Measurements from ENCODE around the gene FBLN1. TPM values are rescaled to one million over a fixed set of nuclear protein-coding genes. Genes with fewer than 3 reads are reported as not detected.

FBLN1 gene
- total RNA-seq, 1 donor from 2014 or later: 3.8 TPM

DNA sequence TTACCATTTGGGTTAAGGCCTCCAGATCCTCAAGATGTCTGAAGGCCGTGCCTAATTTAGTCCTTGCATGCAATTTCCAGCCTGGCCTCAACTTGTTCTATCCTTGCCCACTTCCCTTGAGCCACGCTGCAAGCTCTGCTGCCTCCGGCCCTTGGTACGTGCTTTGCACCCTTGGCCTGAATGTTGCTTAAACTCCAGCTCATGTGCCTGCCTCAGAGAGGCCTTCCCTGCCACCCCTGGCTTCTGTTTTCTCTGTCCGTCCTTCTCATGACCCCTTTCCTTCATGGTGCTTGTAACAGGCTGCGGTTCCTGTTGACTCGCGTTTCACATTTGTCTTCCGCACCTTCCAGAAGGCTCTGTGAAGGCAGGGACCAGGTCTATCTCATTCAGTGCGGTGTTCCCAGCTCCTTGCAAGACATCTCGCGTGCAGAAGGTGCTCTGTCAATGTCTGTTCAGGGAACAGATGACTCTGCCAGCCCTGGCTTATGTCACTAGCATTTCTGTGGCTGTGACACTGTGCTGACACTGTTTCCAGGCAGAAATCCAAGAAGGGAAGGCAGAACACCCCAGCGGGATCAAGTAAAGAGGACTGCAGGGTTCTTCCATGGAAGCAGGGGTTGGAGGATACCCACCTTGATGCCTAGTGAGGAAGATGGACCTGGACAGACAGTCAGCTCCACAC is 61.8 kb downstream of the FBLN1 start:
- DNase-seq (ENCODE audit: low spot score) (no peak), ATAC-seq (no peak)

DNA sequence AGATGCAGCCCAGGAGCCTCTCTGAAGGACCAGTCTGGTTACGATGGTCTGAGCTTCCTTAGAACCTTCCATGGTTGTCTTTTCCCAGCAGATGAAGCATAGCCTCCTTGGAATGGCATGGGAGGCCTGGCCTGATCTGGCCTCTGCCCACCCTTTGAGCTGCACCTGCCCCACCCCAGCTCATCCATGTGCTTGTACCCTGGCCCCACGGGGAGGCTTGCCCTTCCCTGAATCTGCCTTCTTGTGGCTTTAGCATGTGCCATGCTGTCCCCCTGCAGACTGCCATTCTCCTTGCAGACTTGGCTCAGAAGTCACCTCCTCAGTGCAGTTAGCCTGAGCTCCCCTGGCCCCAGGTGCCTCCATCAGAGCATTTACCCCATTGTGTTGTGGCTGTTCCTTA is 62.5 kb downstream of the FBLN1 start:
- no peak for DNase-seq (ENCODE audit: low spot score)

DNA sequence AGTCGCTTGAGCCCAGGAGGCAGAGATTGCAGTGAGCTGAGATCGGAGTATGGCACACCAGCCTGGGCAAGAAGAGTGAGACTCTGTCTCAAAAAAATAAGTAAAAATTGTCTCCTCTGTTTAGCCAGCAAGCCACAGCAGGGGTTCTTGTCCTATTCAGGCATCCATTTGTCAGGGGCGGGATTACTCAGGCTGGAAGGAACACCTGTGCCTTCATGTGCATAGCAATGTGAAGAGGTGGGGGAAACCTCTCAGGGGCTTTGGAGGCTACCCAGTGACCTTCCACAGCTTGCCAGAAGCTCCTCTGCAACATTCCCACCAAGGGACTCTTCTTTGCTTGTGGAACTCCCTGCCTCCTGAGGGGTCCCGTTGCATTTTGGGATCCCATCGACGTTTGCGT is 63.3 kb downstream of the FBLN1 start:
- DNase-seq (ENCODE audit: low spot score) (no peak), ATAC-seq (no peak)

More for the DNA sequence above, 62.5 kb downstream of the FBLN1 start:
- no peak for ATAC-seq

DNA sequence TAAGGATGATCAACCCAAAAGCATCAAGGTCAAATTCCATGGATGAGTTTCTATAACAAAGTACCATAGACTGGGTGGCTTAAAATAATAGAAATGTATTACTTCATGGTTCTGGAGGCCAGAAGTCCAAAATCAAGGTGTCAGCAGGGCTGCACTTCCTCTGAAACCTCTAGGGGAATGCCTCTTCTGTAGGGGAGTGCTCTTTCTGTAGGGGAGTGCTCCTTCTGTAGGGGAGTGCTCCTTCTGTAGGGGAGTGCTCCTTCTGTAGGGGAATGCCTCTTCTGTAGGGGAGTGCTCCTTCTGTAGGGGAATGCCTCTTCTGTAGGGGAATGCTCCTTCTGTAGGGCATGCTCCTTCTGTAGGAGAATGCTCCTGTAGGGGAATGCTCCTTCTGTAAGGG is 65.5 kb downstream of the FBLN1 start:
- no peak for DNase-seq (ENCODE audit: low spot score)

DNA sequence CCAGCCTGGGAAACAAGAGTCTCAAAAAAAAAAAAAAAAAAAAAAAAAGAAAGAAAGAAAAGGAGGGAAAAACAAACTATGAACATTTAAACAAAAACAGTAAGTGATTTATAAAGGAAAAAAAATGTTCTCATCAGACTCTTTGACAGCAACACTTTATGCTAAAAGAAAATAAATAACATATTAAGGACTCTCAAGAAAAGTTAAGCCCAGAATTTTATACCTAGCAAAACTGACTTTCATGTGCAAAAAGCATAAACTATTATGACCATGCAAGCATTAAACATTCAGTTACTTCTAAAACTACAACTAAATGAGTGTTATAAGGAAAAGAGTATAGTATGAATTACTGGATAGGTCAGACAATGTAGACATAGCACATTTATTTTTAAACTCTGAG is 68.4 kb downstream of the FBLN1 start:
- DNase-seq (ENCODE audit: low spot score): no peak
- no peak for ATAC-seq

More for the DNA sequence above, 65.5 kb downstream of the FBLN1 start:
- no peak for ATAC-seq

DNA sequence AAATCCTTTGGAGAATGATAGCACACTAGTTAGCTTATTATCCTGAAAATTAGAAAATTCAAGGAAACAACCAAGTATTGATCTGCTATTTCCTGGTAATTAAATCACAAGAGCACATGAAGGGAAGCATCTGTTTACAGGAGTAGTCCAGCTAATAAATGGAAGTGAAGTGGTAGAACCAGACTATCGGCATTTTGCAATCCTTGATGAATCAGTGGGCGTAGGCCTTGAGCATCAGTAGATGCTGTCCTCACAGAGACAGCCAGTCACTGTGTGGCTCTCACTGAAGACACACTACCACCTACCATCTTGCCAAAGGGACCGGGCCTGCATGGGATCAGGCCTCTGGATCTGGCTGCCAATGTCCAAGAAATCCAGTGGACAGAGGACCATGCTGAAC is 69.8 kb downstream of the FBLN1 start:
- ATAC-seq (no peak), DNase-seq (ENCODE audit: low spot score) (no peak)

DNA sequence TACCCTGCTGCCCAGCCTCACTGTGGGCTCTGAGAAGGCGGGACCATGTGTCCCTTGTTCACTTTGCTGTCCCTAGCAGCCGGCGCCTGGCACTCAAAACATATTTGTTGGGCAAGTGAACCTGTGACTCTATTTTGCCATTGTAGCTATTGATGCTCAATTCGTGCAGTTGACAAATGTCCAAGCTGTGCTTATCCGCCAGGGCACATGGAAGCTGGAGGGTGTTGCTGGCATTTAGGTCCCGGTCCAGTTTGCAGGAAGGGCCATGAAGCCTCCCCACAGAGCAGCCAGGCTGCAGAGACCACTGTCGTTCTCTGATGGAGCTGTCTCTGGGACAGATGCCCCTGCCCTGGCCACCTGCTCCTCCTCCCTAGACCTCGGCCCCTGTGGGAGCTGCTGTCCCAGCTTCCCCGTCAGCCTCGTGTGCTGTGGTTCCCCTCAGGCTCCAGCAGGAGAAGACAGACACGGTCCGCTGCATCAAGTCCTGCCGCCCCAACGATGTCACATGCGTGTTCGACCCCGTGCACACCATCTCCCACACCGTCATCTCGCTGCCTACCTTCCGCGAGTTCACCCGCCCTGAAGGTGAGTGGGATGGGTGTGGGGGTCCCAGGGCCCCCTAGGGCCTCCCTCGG is 71.5 kb downstream of the FBLN1 start:
- no peak for DNase-seq (ENCODE audit: low spot score)
- ATAC-seq: no peak

DNA sequence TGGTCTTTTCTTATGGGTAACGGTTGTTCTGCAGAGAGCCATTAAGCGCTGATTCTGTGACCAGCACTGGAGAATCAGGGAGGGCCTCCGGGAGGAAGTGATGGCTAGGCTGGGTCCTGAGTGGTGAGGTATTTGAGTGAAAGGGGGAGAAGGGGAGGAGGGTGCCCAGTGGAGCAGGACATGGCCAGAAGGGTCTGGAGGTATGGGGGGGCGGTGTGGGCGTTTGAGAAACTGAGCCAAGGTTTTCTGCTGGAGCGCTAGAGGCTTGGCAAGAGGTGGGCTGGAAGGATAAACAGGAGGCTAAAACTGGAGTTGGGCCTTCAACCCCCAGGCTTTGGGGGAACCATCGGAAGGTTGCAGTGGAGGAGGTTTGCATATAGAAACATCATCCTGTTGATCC is 72.5 kb downstream of the FBLN1 start:
- DNase-seq (ENCODE audit: low spot score): no peak
- ATAC-seq: no peak

DNA sequence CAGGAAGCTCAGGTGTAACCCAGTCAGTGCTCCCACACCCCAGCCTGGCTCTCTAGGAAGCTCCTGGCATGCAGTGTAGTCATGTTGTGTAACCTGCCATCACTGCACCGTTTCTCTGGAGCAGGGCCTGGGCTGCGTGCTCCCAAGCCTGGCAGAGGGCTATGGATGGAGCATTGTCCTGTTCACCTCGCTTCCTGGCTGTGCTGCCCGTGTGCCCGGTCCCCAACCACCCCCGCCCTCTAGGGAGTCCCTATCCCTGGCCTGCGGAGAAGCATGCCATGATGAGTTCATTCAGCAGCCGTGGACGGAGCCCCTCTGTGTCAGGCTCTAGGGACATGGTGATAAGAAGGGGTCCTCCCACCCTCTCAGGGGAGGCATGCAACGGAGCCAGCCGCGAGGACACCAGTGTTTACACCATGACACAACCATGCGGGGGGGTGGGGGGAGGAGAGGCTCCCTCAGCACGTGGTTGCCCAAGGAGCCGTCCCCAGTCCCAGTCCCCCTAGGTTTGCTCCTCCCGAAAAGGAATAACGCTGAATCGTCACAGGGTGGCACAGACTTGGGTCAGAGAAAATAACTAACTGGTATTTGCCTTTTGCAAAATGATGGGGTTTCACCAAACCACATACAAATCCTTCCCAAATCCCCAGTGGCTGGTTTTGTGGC is 73.1 kb downstream of the FBLN1 start:
- DNase-seq (ENCODE audit: low spot score) (no peak), ATAC-seq (peak; percentile 21)

DNA sequence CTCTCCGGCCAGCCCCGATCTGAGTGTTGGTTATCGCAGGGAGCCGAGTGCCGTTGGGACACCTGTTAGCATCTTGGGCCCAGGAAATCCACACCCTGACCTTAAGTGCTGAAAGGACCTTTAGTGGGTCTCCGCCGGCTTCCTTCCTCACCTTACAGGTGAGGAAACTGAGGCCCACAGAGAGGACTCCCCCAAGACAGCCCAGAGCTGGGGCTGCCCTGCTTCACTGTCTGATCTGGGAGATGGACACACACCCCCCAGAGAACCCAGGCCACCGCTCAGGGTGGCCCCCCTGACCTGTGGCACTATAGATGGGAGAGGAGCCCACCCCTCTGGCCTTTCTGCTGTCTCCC is 73.6 kb downstream of the FBLN1 start:
- ATAC-seq: no peak
- DNase-seq (ENCODE audit: low spot score): no peak

DNA sequence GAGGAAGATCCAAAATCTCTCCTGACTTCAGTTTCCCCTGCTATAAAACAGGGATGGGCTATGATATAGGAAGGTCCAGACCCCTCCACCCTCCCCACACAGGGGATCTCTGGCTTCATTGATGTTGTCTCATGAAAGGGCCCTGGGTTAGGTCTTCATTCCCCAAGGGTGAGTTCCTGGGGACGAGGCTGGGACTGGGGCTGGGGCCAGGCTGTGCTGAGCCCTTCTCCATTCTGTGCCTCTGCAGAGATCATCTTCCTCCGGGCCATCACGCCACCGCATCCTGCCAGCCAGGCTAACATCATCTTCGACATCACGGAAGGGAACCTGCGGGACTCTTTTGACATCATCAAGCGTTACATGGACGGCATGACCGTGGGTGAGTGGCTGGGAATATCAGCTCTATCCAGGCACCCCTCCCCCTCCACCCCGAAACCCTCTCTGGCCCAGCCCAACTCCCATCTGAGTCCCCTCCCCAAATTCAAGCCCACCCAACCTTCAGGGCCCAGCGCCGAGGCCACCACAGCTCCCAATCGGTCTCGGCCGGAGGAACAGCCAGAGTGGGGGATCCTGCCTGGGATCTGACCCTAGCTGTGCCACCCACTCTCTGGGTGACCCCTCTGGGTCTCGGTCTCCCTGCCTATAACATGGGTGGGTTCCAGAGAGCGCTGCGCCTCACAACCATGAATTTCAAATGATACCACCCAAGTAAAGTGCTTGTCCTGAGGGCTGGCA is 74.2 kb downstream of the FBLN1 start:
- ATAC-seq (no peak), DNase-seq (ENCODE audit: low spot score) (no peak)

DNA sequence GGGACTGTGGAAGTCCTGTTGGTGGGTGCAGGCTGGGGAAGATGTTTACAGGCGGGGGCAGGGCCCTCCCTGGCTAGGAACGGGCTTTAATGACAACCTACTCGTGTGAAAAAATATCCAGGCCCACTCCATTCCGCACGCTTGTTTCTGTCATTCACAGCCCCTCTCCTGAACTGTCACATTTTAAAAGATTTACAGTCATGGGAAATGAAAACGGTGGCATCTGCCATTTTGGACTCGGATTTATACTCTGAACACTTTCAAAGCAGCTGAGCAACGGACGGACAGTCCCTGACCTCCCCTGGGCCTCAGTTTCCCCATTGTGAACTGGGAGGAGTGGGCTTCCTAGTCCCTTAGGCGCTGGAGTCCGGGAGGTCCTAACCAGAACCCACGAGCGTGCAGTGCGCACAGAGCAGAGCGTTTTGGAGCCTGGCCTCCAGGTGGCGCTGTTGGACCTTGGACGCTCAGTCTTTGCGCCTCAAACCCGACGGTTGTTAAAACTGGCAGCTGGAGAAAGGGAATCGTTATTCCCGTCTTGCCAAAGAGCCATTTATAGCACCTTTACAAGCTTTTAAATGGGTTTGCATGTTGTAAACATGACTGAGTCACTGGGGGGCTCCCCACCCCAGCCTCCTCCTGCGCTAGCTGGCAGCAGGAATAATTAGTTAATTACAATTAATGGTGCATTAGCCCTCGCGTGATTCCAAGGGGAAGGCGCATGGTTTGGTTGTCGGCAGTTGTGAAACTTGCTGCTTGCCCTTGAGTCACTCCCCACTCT is 75.3 kb downstream of the FBLN1 start:
- ATAC-seq (peak; percentile 90), DNase-seq (ENCODE audit: low spot score) (peak; percentile 76)

DNA sequence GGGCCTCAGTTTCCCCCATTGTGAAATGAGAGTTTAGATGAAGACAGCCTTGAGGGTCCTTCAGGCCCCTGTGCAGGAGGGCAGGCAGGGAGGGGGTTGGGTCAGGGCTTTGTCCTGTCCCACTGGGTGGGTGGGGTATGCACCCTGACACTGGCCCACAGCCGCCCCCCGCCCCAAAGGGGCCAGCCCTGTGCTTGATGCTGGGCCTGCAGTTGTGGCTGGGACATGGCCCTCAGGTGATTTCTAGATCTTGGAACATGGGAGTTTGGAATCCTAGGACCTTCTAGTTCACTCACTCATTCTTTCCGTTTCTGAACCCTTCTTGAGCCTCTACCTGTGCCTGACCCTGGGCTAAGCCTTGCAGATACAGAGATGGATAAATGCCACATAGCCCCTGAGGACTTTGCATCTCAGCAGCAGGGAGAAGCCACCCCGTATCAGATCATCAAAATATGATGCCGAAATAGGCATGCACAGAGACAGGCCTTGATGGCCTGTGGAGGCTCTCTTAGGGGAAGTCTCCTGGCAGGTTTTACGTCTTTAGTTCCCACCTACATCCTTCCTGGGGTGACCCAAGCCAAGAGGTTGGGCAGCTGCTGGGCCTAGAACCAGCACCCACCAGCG is 76.0 kb downstream of the FBLN1 start:
- ATAC-seq: no peak
- no peak for DNase-seq (ENCODE audit: low spot score)

DNA sequence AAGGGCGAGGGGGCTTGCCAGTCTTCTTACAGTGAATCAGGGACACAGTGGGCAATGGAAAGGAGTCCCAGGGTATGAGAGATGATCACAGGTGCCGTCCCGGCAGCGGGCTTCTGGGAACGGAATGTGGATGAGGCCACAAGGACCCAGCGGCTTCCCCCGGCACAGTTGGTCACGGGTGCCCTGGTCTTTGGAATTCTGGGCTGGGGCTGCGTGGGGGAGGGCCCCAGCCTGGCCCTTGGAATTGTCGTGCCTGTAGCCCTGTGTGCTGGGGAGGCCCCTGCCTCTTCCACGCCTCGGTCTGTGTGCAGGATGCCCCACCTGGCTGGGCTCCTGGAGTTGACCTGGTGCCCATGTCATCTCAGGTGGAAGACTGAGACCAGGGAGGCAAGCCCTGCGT is 76.6 kb downstream of the FBLN1 start:
- ATAC-seq (no peak), DNase-seq (ENCODE audit: low spot score) (no peak)

DNA sequence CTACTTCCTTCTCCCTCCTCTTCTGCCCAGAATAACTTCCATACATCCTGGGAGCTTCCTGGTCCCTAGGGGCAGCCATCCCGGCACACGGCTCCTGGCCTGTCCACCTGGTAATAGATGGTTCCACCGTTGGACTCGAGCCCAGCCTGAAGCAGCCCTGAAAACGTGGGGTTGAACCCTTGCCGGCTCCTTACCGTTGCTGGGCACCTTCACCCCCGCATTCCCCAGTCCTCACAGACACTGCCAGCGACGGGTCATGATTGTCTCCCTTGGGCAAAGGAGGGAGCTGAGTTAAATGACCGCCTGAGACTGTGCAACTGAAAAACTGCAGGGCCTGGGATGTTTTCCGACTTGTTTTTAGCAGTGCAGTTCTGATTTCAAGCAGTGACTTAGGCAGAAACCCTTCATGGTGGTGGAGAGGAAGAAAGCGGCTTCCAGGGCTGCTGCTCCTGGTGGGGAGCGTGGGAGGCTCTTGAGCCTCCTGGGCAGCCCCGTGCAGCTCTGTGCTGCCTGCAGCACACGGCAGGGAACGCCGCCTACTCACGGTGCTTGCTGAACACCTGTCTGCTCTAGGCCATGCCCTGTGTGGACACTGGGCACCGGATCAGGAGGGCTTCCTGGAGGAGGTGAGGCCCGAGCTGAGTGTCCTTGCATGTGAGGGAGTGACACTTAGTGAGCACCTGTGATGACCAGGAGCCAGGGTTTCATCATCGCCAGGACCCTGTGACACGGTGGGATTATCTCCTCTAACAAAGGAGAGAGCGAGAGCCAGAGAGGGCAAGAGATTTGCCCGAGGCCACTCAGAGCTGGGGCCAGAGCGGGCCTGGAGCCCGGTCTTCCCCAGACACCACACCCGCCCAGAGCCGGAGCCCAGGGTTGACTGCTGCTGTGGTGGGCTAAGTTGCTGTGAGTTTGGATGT is 77.4 kb downstream of the FBLN1 start:
- DNase-seq (ENCODE audit: low spot score) (no peak), ATAC-seq (no peak)

DNA sequence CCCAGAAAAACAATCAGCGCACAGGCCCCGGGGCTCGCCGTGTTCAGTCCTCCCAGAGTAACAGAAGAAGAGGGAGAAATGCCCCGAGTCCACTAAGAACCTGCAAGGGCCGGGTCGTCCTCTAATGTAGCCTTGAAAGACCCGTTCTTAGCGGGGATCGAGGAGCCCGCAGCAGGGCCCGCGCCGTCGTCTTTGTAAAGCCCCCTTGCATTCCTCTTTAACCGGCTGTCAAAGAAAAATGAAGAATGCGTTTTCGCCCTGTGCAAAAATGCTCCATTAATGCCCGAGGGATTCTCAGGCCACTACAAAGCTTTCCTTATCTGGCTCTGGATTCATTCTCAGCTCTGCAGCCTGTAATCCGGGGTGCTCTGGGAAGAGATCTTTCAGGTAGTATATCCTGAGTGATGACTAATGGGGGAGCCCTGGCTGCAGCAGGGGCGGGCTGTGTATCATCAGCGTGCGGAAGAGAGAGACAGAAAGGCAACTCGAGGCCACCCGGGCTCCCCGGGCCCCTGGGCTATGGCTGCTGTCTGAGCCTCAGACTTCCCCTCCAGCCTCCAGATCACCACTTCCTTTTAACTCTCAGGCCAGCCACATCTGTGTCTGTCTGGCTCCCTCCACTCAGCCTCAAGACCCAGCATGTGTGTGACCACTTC is 78.2 kb downstream of the FBLN1 start:
- ATAC-seq: peak; percentile 8
- DNase-seq (ENCODE audit: low spot score): no peak

DNA sequence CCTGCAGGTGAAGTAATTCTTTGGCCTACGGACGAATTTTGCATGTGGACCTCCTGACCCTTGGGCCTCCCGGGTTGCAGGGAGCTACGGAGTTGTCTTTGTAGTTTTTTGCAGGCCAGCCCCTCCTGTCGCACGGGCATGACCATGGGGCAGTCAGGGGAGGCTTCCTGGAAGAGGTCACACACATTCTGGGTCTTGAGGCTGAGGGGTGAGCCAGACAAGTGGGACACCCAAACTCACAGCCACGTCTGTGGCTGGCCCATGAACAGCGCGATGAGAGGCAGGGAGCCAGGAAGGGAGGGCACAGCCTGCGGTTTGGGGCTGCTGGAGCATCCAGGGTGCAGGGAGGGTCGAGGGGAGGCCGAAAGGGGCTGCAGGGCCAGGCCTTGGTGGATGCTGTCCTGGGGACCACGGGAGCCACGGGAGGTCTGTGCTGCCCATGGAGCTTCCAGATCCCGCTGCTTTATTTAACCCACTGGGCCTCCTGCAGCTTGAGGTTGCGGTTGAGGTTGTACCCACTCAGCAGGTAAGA is 78.9 kb downstream of the FBLN1 start:
- ATAC-seq (no peak), DNase-seq (ENCODE audit: low spot score) (no peak)

DNA sequence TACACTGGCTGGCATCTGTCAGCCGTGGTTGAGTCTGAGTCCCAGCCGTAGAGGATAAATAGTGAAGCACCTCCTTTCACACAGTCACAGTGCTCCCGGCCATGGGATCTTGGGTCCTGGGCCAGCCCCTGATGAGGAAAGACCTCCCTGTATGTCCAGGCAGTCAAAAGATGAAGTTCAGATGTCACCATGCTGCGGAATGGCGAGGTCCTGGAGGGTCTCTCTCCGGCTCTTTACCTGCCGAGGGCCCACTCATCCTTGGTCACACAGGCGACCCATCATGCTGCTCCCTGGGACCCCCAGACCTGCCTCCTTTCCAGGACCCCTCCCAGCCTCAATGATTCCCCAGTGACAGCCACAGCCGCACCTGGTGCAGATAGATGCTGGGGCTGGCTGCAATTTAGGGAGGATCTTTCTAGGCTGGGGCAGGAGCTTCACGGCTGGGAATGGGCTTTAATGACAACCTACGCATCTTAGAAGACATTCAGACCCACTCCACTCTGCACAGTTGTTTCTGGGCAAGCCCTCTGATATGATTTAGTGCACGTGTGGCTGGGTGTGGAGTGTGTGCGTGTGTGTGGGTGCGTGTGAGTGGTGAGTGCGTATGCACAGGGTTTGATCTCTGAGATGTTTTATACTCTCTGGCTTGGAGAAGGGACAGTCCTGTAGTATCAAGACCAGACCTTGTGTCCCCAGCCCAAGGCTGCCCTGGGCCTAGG is 79.7 kb downstream of the FBLN1 start:
- no peak for DNase-seq (ENCODE audit: low spot score)
- no peak for ATAC-seq
